Osteoblast (primary cell): ENCODE measurements around the gene PRRC2C. TPM values are rescaled to one million over a fixed set of nuclear protein-coding genes. Genes with fewer than 3 reads are reported as not detected.

ENCODE experiments used
- DNase-seq: peaks from one replicate; pipeline ENCODE4 v3.0.0; 2011; ENCODE audit warnings: low spot score, mixed read lengths; ENCODE audit not compliant: insufficient read length; ENCODE audit errors: missing footprints
- H2AFZ ChIP-seq: 2 replicates; pipeline ENCODE4 v1.6.0; 2011; ENCODE audit warnings: mild to moderate bottlenecking, low read length
- H3K27ac ChIP-seq: 2 replicates; pipeline ENCODE4 v1.5.1; 2011; ENCODE audit warnings: mild to moderate bottlenecking, low read depth, low read length, moderate library complexity
- H3K27me3 ChIP-seq: 2 replicates; pipeline ENCODE4 v1.6.0; 2012; ENCODE audit warnings: mild to moderate bottlenecking, control low read depth, inconsistent platforms, low read length, moderate library complexity; ENCODE audit not compliant: insufficient read depth
- H3K36me3 ChIP-seq: 2 replicates; pipeline ENCODE4 v1.5.1; 2011; ENCODE audit warnings: mild to moderate bottlenecking, low read length, control low read depth, moderate library complexity; ENCODE audit not compliant: insufficient read depth
- H3K4me1 ChIP-seq: 2 replicates; pipeline ENCODE4 v1.5.1; 2011; ENCODE audit warnings: mild to moderate bottlenecking, low read length, control low read depth, moderate library complexity; ENCODE audit not compliant: insufficient read depth
- H3K4me2 ChIP-seq: 2 replicates; pipeline ENCODE4 v1.6.0; 2011; ENCODE audit warnings: mild to moderate bottlenecking, low read length; ENCODE audit not compliant: insufficient read depth
- H3K4me3 ChIP-seq: fragments of 200-600 bp; sonication (generic); 3 replicates; pipeline ENCODE4 v1.5.1; 2012; ENCODE audit warnings: mild to moderate bottlenecking, low read length, inconsistent platforms; ENCODE audit not compliant: insufficient read depth
- H3K79me2 ChIP-seq: 2 replicates; pipeline ENCODE4 v1.6.0; 2012; ENCODE audit warnings: mild to moderate bottlenecking, low read length, control low read depth, inconsistent platforms; ENCODE audit not compliant: insufficient read depth
- H3K9me3 ChIP-seq: 2 replicates; pipeline ENCODE4 v1.5.1; 2011; ENCODE audit warnings: low read depth, low read length, control low read depth
- H4K20me1 ChIP-seq: 2 replicates; pipeline ENCODE4 v1.6.0; 2012; ENCODE audit warnings: mild to moderate bottlenecking, low read length, control low read depth; ENCODE audit not compliant: insufficient read depth
- CTCF ChIP-seq: IDR thresholded peaks from 2 replicates; pipeline ENCODE4 v1.5.1; 2011; ENCODE audit warnings: mild to moderate bottlenecking, low read depth, low read length, moderate library complexity; ENCODE audit errors: extremely low read depth
- total RNA-seq: library from RNA; depleted of rRNA; stranded (reverse); fragments of >200 nt; gene quantifications from 2 replicates; pipeline ENCODE4 v1.2.3, GENCODE V29; 2012

The PRRC2C gene
- total RNA-seq, 1 donor, result 40.5 TPM

- Histone ChIP-seq H3K79me2 (no peaks in the 10 kb centered on the region), H3K9me3 (no peaks in the 10 kb centered on the region), H3K27ac (no peak overlapping the region), H2AFZ (no peak overlapping the region), H3K4me3 (no peak overlapping the region), H3K4me1 (no peaks in the 10 kb centered on the region), H4K20me1 (no peaks in the 10 kb centered on the region), H3K27me3 (peaks cover 3% of the 10 kb centered on the region), H3K4me2 (no peak overlapping the region), H3K36me3 (no peaks in the 10 kb centered on the region)
- TF ChIP-seq CTCF, result no peak
- DNase-seq, result no peak
Measured at GRCh38 chr1:171477804-171478203, 7.5 kb upstream of the PRRC2C start.

GRCh38 chr1:171480035-171480434 is 5.3 kb upstream of the PRRC2C start:
- Histone ChIP-seq H2AFZ (peak overlapping the region; percentile 47), H3K79me2 (no peaks in the 10 kb centered on the region), H3K9me3 (no peaks in the 10 kb centered on the region), H3K4me3 (no peak overlapping the region), H4K20me1 (no peaks in the 10 kb centered on the region), H3K36me3 (no peaks in the 10 kb centered on the region), H3K4me2 (no peak overlapping the region), H3K27me3 (peaks cover 3% of the 10 kb centered on the region), H3K27ac (no peak overlapping the region), H3K4me1 (peaks cover 3% of the 10 kb centered on the region)
- DNase-seq, result no peak
- no peak for TF ChIP-seq CTCF

- Histone ChIP-seq H4K20me1 (peaks cover 40% of the 10 kb centered on the region), H3K27ac (peak overlapping the region; percentile 99), H3K4me3 (peak overlapping the region; percentile 100), H3K4me1 (peaks cover 20% of the 10 kb centered on the region), H3K9me3 (no peaks in the 10 kb centered on the region), H3K4me2 (peak overlapping the region; percentile 95), H3K27me3 (no peaks in the 10 kb centered on the region), H3K36me3 (no peaks in the 10 kb centered on the region), H3K79me2 (peaks cover 45% of the 10 kb centered on the region), H2AFZ (peak overlapping the region; percentile 96)
- peak; percentile 37 for DNase-seq
- TF ChIP-seq CTCF, result no peak
Measured at GRCh38 chr1:171484760-171485374, 463 bp upstream of the PRRC2C start.

- peak overlapping the region; percentile 100 for H3K4me3 ChIP-seq
- no peaks in the 10 kb centered on the region for H3K27me3 ChIP-seq
- H3K27ac ChIP-seq, result peak overlapping the region; percentile 99
- no peaks in the 10 kb centered on the region for H3K9me3 ChIP-seq
- peak overlapping the region; percentile 95 for H2AFZ ChIP-seq
- no peak for DNase-seq
- peaks cover 57% of the 10 kb centered on the region for H3K79me2 ChIP-seq
- H3K4me2 ChIP-seq, result peak overlapping the region; percentile 95
- peaks cover 3% of the 10 kb centered on the region for H3K36me3 ChIP-seq
- TF ChIP-seq CTCF, result no peak
- H3K4me1 ChIP-seq, result peaks cover 20% of the 10 kb centered on the region
- peaks cover 50% of the 10 kb centered on the region for H4K20me1 ChIP-seq
Measured at GRCh38 chr1:171486048-171486519, 754 bp downstream of the PRRC2C start.
